ENCODE results near the gene EDC4. TPM values are rescaled to one million over a fixed set of nuclear protein-coding genes. Genes with fewer than 3 reads are reported as not detected.
A peak's percentile ranks its signal among the peaks of the same experiment; 100 is the strongest.

The EDC4 gene
- total and polyA plus RNA-seq, 9 of the 15 experiments (the other 6 are each of a cell fraction or from before 2014, with no cell fraction given) = 1.1 to 131 (median 74.0) TPM

DNA sequence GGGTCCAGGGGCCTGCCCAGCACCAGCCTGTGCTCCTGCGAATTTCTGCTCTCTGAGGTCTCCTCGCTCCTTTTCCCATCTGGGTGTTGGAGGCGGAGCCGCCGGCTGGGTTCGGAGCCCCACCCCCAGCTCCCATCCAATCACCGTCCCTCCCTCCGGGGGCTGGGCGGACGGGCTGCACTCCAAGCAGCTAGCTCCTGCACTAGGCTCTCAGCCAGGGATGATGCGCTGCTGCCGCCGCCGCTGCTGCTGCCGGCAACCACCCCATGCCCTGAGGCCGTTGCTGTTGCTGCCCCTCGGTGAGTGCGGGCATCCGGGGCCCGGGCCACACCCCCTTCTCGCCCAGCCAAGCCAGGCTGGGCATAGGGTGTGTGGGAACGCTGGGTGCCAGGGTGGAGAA, 11.8 kb downstream of the EDC4 start, which contains the start of gene NRN1L (continued):
- TF ChIP-seq E2F3 (CRISPR knock-in tag; IDR thresholded peaks at IDR 0.05) (no peak), ZNF695 (CRISPR knock-in tag; IDR thresholded peaks at IDR 0.05) (no peak), CEBPG (CRISPR knock-in tag; IDR thresholded peaks at IDR 0.05) (no peak), CEBPG (tag; conservative IDR thresholded peaks at IDR 0.05 in 1 of 2, IDR thresholded peaks at IDR 0.05 in 1 of 2) (no peak), IFI16 (CRISPR knock-in tag; IDR thresholded peaks at IDR 0.05) (no peak), PHTF2 (CRISPR knock-in tag; IDR thresholded peaks at IDR 0.05) (no peak), RUNX1 (IDR thresholded peaks at IDR 0.05; ENCODE audit: low read depth) (no peak), NRF1 (conservative IDR thresholded peaks at IDR 0.05 in 1 of 2, IDR thresholded peaks at IDR 0.05 in 1 of 2) (peak; percentile 34 to 52; a peak in 1 of 4 replicates), RB1 (IDR thresholded peaks at IDR 0.05; ENCODE audit: low read depth) (no peak), SRSF7 (optimal IDR thresholded peaks at IDR 0.05; ENCODE audit: low read depth, low read length) (no peak), ZFP30 (CRISPR knock-in tag; IDR thresholded peaks at IDR 0.05; ENCODE audit: borderline replicate concordance) (no peak), TAF1 (IDR thresholded peaks at IDR 0.05; ENCODE audit: control insufficient read depth, extremely low read depth, insufficient read depth, low read length, severe bottlenecking) (no peak), ELK1 (CRISPR knock-in tag; IDR thresholded peaks at IDR 0.05) (no peak), STAT5A (IDR thresholded peaks at IDR 0.05; ENCODE audit: borderline replicate concordance, low read length) (no peak), E2F6 (IDR thresholded peaks at IDR 0.05; ENCODE audit: borderline replicate concordance in 1 of 2, extremely low read depth in 1 of 2, insufficient read depth in 1 of 2, insufficient read length in 1 of 2, low read depth in 1 of 2, low read length in 1 of 2, poor library complexity in 1 of 2, severe bottlenecking in 1 of 2) (peak; percentile 59 to 78), ZNF655 (CRISPR knock-in tag; IDR thresholded peaks at IDR 0.05) (no peak), NR2C2 (CRISPR knock-in tag; IDR thresholded peaks at IDR 0.05) (no peak), NR2C2 (tag; IDR thresholded peaks at IDR 0.05) (no peak), HDGF (IDR thresholded peaks at IDR 0.05) (peak; percentile 71; the same call in 1 of the 2 replicates), FUS (optimal IDR thresholded peaks at IDR 0.05; ENCODE audit: low read depth, low read length) (no peak), XRCC3 (IDR thresholded peaks at IDR 0.05) (no peak)
- TF ChIP-seq, protein P1, sequence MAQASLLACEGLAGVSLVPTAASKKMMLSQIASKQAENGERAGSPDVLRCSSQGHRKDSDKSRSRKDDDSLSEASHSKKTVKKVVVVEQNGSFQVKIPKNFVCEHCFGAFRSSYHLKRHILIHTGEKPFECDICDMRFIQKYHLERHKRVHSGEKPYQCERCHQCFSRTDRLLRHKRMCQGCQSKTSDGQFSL (CRISPR knock-in tag; IDR thresholded peaks at IDR 0.05) = no peak
- TF ChIP-seq, protein P1 (tag; IDR thresholded peaks at IDR 0.05) = no peak
- TF ChIP-seq, protein P2, sequence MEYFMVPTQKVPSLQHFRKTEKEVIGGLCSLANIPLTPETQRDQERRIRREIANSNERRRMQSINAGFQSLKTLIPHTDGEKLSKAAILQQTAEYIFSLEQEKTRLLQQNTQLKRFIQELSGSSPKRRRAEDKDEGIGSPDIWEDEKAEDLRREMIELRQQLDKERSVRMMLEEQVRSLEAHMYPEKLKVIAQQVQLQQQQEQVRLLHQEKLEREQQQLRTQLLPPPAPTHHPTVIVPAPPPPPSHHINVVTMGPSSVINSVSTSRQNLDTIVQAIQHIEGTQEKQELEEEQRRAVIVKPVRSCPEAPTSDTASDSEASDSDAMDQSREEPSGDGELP (CRISPR knock-in tag; IDR thresholded peaks at IDR 0.05; ENCODE audit: borderline replicate concordance) = peak; percentile 76
